ENCODE results near the gene THEMIS2. TPM values are rescaled to one million over a fixed set of nuclear protein-coding genes. Genes with fewer than 3 reads are reported as not detected.
"Not testable (repeated sequence)": the region's sequence is repeated elsewhere in the genome, so short reads cannot be mapped to it uniquely, and the experiment has no call there.

The THEMIS2 gene
- total RNA-seq, 2 donors from 2014 or later = 38.4 to 51.9 TPM

GRCh38 chr1:27869719-27870085 is 2.6 kb upstream of the THEMIS2 start:
- DNase-seq (ENCODE audit: low spot score) (no peak), ATAC-seq (no peak)
- H3K36me3 Mint-ChIP-seq = no peaks in the 10 kb centered on the region
- H3K4me3 Mint-ChIP-seq = peak overlapping the region; percentile 73
- H3K9me3 Mint-ChIP-seq = no peaks in the 10 kb centered on the region
- peak overlapping the region; percentile 77 to 91 for H3K27ac Mint-ChIP-seq
- H3K27me3 Mint-ChIP-seq = no peaks in the 10 kb centered on the region
- peaks cover 30 to 36% of the 10 kb centered on the region in 2 donors for H3K4me1 Mint-ChIP-seq (ENCODE audit: low read depth in 2 of 2)

GRCh38 chr1:27871076-27871475 is 1.3 kb upstream of the THEMIS2 start:
- peaks cover 36 to 44% of the 10 kb centered on the region in 2 donors for H3K4me1 Mint-ChIP-seq (ENCODE audit: low read depth in 2 of 2)
- not testable (repeated sequence) for H3K9me3 Mint-ChIP-seq; H3K27me3 Mint-ChIP-seq; ATAC-seq; H3K36me3 Mint-ChIP-seq; DNase-seq (ENCODE audit: low spot score)
- H3K4me3 Mint-ChIP-seq = peak overlapping the region; percentile 97
- H3K27ac Mint-ChIP-seq = peak overlapping the region in 1 of 2 donors; percentile 76

GRCh38 chr1:27872802-27873551 is 633 bp downstream of the THEMIS2 start:
- Mint-ChIP-seq H3K27ac (peak overlapping the region; percentile 61 to 92), H3K36me3 (no peaks in the 10 kb centered on the region), H3K27me3 (no peaks in the 10 kb centered on the region), H3K9me3 (no peaks in the 10 kb centered on the region), H3K4me1 (ENCODE audit: low read depth in 2 of 2) (peaks cover 35 to 39% of the 10 kb centered on the region in 2 donors), H3K4me3 (peak overlapping the region; percentile 97)
- DNase-seq (ENCODE audit: low spot score) (no peak), ATAC-seq (peak; percentile 54)

GRCh38 chr1:27873671-27874384 is 1.5 kb downstream of the THEMIS2 start:
- no peak for DNase-seq (ENCODE audit: low spot score)
- H3K27me3 Mint-ChIP-seq = no peaks in the 10 kb centered on the region
- peak in 1 of 2 donors; percentile 12 for ATAC-seq
- no peaks in the 10 kb centered on the region for H3K9me3 Mint-ChIP-seq
- H3K27ac Mint-ChIP-seq = peak overlapping the region; percentile 61 to 92
- no peaks in the 10 kb centered on the region for H3K36me3 Mint-ChIP-seq
- peaks cover 32 to 38% of the 10 kb centered on the region in 2 donors for H3K4me1 Mint-ChIP-seq (ENCODE audit: low read depth in 2 of 2)
- peak overlapping the region; percentile 97 for H3K4me3 Mint-ChIP-seq

- Mint-ChIP-seq H3K4me3 (no peak overlapping the region), H3K36me3 (no peaks in the 10 kb centered on the region), H3K27me3 (no peaks in the 10 kb centered on the region), H3K9me3 (no peaks in the 10 kb centered on the region), H3K4me1 (ENCODE audit: low read depth in 2 of 2) (peaks cover 22 to 38% of the 10 kb centered on the region in 2 donors), H3K27ac (peak overlapping the region; percentile 26 to 97)
- ATAC-seq (no peak), DNase-seq (ENCODE audit: low spot score) (no peak)
Observed at GRCh38 chr1:27876341-27877114, 4.2 kb downstream of the THEMIS2 start.

- no peaks in the 10 kb centered on the region for H3K36me3 Mint-ChIP-seq
- H3K4me1 Mint-ChIP-seq (ENCODE audit: low read depth in 2 of 2) = peaks cover 19 to 41% of the 10 kb centered on the region in 2 donors
- no peaks in the 10 kb centered on the region for H3K9me3 Mint-ChIP-seq
- DNase-seq (ENCODE audit: low spot score) (no peak), ATAC-seq (no peak)
- no peak overlapping the region for H3K4me3 Mint-ChIP-seq
- peak overlapping the region; percentile 26 to 97 for H3K27ac Mint-ChIP-seq
- H3K27me3 Mint-ChIP-seq = no peaks in the 10 kb centered on the region
Observed at GRCh38 chr1:27877115-27877416, 4.7 kb downstream of the THEMIS2 start.

- peak overlapping the region in 1 of 2 donors; percentile 78 for H3K27ac Mint-ChIP-seq
- DNase-seq (ENCODE audit: low spot score) = no peak
Observed at GRCh38 chr1:27878039-27878438, 5.7 kb downstream of the THEMIS2 start.

GRCh38 chr1:27878787-27879335 is 6.5 kb downstream of the THEMIS2 start:
- Mint-ChIP-seq H3K27me3 (no peaks in the 10 kb centered on the region), H3K4me1 (ENCODE audit: low read depth in 2 of 2) (peaks cover 26 to 40% of the 10 kb centered on the region in 2 donors), H3K4me3 (no peak overlapping the region), H3K36me3 (peaks cover 8% of the 10 kb centered on the region), H3K27ac (peak overlapping the region in 1 of 2 donors; percentile 78), H3K9me3 (no peaks in the 10 kb centered on the region)
- ATAC-seq (no peak), DNase-seq (ENCODE audit: low spot score) (no peak)

More at GRCh38 chr1:27878039-27878438, 5.7 kb downstream of the THEMIS2 start:
- H3K9me3 Mint-ChIP-seq = no peaks in the 10 kb centered on the region
- H3K27me3 Mint-ChIP-seq = no peaks in the 10 kb centered on the region
- H3K4me3 Mint-ChIP-seq = no peak overlapping the region
- H3K4me1 Mint-ChIP-seq (ENCODE audit: low read depth in 2 of 2) = peaks cover 24 to 39% of the 10 kb centered on the region in 2 donors
- no peaks in the 10 kb centered on the region for H3K36me3 Mint-ChIP-seq
- ATAC-seq = no peak

- peaks cover 32 to 47% of the 10 kb centered on the region in 2 donors for H3K4me1 Mint-ChIP-seq (ENCODE audit: low read depth in 2 of 2)
- peaks cover 12% of the 10 kb centered on the region for H3K36me3 Mint-ChIP-seq
- no peak overlapping the region for H3K4me3 Mint-ChIP-seq
- ATAC-seq (no peak), DNase-seq (ENCODE audit: low spot score) (no peak)
- H3K9me3 Mint-ChIP-seq = no peaks in the 10 kb centered on the region
- H3K27me3 Mint-ChIP-seq = no peaks in the 10 kb centered on the region
- H3K27ac Mint-ChIP-seq = peak overlapping the region in 1 of 2 donors; percentile 54
Observed at GRCh38 chr1:27879374-27880082, 7.2 kb downstream of the THEMIS2 start.

- no peak overlapping the region for H3K4me3 Mint-ChIP-seq
- ATAC-seq = no peak
- DNase-seq (ENCODE audit: low spot score) = no peak
- no peaks in the 10 kb centered on the region for H3K27me3 Mint-ChIP-seq
- H3K27ac Mint-ChIP-seq = peak overlapping the region; percentile 67 to 97
- H3K9me3 Mint-ChIP-seq = no peaks in the 10 kb centered on the region
- H3K4me1 Mint-ChIP-seq (ENCODE audit: low read depth in 2 of 2) = peaks cover 53 to 66% of the 10 kb centered on the region in 2 donors
- H3K36me3 Mint-ChIP-seq = peaks cover 23% of the 10 kb centered on the region
Observed at GRCh38 chr1:27882543-27882903, 10.2 kb downstream of the THEMIS2 start.

- H3K36me3 Mint-ChIP-seq = peaks cover 23% of the 10 kb centered on the region
- H3K4me1 Mint-ChIP-seq (ENCODE audit: low read depth in 2 of 2) = peaks cover 57 to 65% of the 10 kb centered on the region in 2 donors
Observed at GRCh38 chr1:27883536-27883935, 11.2 kb downstream of the THEMIS2 start.

GRCh38 chr1:27884006-27884954 is 11.9 kb downstream of the THEMIS2 start:
- no peak for DNase-seq (ENCODE audit: low spot score)
- Mint-ChIP-seq H3K9me3 (no peaks in the 10 kb centered on the region), H3K27me3 (no peaks in the 10 kb centered on the region), H3K4me1 (ENCODE audit: low read depth in 2 of 2) (peaks cover 57 to 61% of the 10 kb centered on the region in 2 donors), H3K27ac (peak overlapping the region; percentile 95 to 97), H3K4me3 (peak overlapping the region; percentile 89), H3K36me3 (peaks cover 23% of the 10 kb centered on the region)
- peak; percentile 54 to 71 for ATAC-seq

More at GRCh38 chr1:27883536-27883935, 11.2 kb downstream of the THEMIS2 start:
- peak overlapping the region; percentile 77 for H3K4me3 Mint-ChIP-seq
- no peak for DNase-seq (ENCODE audit: low spot score)
- peak overlapping the region; percentile 95 to 97 for H3K27ac Mint-ChIP-seq
- ATAC-seq = no peak
- H3K9me3 Mint-ChIP-seq = no peaks in the 10 kb centered on the region
- no peaks in the 10 kb centered on the region for H3K27me3 Mint-ChIP-seq

All from natural killer cell treated with Interleukin-12 subunit alpha and Interleukin-12 subunit beta and Interleukin-15 and Interleukin-18, amount 100 ng/mL, for 72 hours (primary cell).